Femur (tissue), 1 donor: ENCODE measurements around the gene CALML3.

Experiments
- DNase-seq: peaks from one replicate; pipeline ENCODE4 v3.0.0-alpha.2; 2017

Gene CALML3

GRCh38 chr10:5573968-5574641, 49.3 kb downstream of the CALML3 start:
- DNase-seq, result no peak

GRCh38 chr10:5574642-5575131, 49.9 kb downstream of the CALML3 start:
- no peak for DNase-seq

- DNase-seq, result no peak
Measured at GRCh38 chr10:5575144-5575481, 50.4 kb downstream of the CALML3 start.

- DNase-seq, result no peak
Measured at GRCh38 chr10:5575482-5576153, 50.9 kb downstream of the CALML3 start.

GRCh38 chr10:5576154-5576748, 51.5 kb downstream of the CALML3 start:
- no peak for DNase-seq
